H1 (cell line): ENCODE data around the gene MARCHF3. TPM values are rescaled to one million over a fixed set of nuclear protein-coding genes. Genes with fewer than 3 reads are reported as not detected.

ENCODE experiments used
- CHD2 ChIP-seq: IDR thresholded peaks from 2 replicates; pipeline ENCODE4 v1.6.1; 2012; ENCODE audit warnings: low read length, improper control_type of control experiment
- CTBP2 ChIP-seq: IDR thresholded peaks from 2 replicates; pipeline ENCODE4 v1.7.0; 2011; ENCODE audit warnings: borderline replicate concordance, mild to moderate bottlenecking, moderate library complexity, mixed read lengths, low read length; ENCODE audit not compliant: insufficient read depth, insufficient read length
- FOSL1 ChIP-seq: IDR thresholded peaks from 2 replicates; pipeline ENCODE4 v1.6.1; 2011; ENCODE audit warnings: mild to moderate bottlenecking, low read depth, low read length, moderate library complexity; ENCODE audit not compliant: insufficient read depth
- SIRT6 ChIP-seq: IDR thresholded peaks from one replicate; pipeline ENCODE4 v1.7.1; 2012; ENCODE audit warnings: low read length, inconsistent platforms
- YY1 ChIP-seq: IDR thresholded peaks from 2 replicates; pipeline ENCODE4 v1.6.1; 2011; ENCODE audit warnings: low read depth, mild to moderate bottlenecking, low read length
- polyA plus RNA-seq, 7 experiments: library from polyadenylated mRNA; depleted of rRNA in 3 of 7; stranded (reverse) in 5 of 7; unstranded in 2 of 7; fragments of >200 nt in 5 of 7; fragments of 200-250 nt in 2 of 7; gene quantifications; 1 replicate in 5 of 7; 2 replicates in 1 of 7; 4 replicates in 1 of 7; pipeline versions ENCODE4 v1.2.1 to v1.2.3, GENCODE V29; 2011 to 2013; ENCODE audit warnings: missing spikeins in 2 of 7, mixed read lengths in 2 of 7
- total RNA-seq: library from RNA; stranded (reverse); fragmentation: NEBNext Ultra II Directional; extraction: Animal tissue kit (Norgen Biotek cat#: 25700); gene quantifications from 2 replicates; pipeline ENCODE4 v1.2.1, GENCODE V29; 2021

MARCHF3 gene
- total and polyA plus RNA-seq, 2 of the 8 experiments (the other 6 are each of a cell fraction or from before 2014, with no cell fraction given) = 12.0 to 16.9 TPM

DNA sequence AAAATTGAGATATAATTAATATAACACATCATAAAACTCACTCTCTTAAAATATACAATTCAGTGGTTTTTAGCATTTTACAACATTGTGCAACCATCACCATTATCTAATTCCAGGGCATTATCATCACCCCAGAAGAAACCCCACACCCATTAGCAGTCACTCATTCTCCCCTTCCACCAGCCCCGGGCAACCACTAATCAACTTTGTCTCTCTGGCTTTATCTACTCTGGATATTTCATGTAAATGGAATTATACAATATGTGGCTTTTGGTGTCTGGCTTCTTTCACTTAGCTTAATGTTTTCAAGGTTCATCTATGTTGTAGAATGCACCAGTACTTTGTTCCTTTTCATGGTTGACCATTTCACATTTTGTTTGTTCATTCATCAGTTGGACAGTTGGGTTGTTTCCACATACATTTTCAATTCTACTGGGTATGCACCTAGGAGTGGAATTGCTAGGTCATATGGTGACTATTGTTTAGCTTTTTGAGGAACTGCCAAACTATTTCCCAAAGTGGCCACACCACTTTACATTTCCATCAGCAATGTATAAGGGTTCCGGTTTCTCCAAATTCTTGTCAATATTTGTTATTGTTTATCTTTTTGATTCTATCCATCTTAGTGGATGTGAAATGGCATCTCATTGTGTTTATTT lies 62.4 kb downstream of the MARCHF3 start (continued):
- no peak for TF ChIP-seq CHD2
- no peak for TF ChIP-seq CTBP2
- TF ChIP-seq FOSL1 = no peak
- no peak for TF ChIP-seq YY1
- no peak for TF ChIP-seq SIRT6
